VCaP (cell line): Measurements from ENCODE around the gene SPEF1.
A peak's percentile ranks its signal among the peaks of the same experiment; 100 is the strongest.

Experiments
- H3K27ac ChIP-seq: fragments of 450-650 bp; 2 replicates; pipeline ENCODE4 v1.5.1; 2017
- TF ChIP-seq, protein P1 (sequence below): fragments of 450-650 bp; conservative IDR thresholded peaks from 2 replicates; pipeline ENCODE4 v1.5.1; 2017; ENCODE audit warnings: mild to moderate bottlenecking, moderate library complexity

Gene SPEF1

DNA sequence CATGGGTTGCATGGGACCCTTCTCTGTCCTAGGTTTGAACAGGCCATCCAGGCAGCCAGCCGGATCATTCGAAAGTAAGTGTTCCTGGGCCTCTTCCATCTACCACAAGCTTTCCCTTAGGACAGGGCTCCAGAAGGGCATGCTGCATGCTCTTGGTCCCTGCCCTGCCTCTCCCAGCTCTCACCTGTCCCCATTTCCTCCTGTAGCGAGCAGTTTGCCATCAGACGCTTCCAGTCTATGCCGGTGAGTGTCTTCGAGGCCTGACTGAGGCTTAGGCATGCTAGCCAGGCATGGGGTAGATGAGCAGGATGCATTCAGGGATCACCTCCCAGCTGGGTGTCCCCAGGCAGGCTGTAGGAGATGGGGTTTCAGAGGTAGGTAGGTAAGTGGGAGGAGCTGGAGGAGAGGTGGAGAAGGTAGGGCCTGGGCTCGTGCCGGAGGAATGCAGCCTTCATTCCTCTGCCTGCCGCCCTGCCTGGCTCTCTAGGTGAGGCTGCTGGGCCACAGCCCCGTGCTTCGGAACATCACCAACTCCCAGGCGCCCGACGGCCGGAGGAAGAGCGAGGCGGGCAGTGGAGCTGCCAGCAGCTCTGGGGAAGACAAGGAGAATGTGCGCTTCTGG, 19.1 kb upstream of the SPEF1 start:
- TF ChIP-seq, protein P1, sequence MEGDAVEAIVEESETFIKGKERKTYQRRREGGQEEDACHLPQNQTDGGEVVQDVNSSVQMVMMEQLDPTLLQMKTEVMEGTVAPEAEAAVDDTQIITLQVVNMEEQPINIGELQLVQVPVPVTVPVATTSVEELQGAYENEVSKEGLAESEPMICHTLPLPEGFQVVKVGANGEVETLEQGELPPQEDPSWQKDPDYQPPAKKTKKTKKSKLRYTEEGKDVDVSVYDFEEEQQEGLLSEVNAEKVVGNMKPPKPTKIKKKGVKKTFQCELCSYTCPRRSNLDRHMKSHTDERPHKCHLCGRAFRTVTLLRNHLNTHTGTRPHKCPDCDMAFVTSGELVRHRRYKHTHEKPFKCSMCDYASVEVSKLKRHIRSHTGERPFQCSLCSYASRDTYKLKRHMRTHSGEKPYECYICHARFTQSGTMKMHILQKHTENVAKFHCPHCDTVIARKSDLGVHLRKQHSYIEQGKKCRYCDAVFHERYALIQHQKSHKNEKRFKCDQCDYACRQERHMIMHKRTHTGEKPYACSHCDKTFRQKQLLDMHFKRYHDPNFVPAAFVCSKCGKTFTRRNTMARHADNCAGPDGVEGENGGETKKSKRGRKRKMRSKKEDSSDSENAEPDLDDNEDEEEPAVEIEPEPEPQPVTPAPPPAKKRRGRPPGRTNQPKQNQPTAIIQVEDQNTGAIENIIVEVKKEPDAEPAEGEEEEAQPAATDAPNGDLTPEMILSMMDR = no peak
- no peak overlapping the region for H3K27ac ChIP-seq

DNA sequence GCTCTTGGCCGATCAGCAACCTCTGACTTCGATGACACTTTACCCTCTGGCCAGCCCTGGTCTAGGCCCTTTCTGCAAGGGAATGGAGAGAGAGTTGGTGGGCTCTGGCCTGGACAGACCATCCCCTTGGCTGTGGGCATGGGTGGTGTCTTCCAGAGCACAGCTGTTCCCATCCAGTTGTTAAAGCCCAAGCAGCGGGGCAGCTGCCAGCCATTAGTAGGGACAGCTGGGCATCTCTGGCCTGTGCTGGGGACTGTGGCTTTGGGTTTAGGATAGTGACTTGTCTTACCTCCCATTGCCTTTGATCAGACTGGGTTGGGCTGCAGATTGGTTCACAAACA, 17.6 kb upstream of the SPEF1 start:
- no peak overlapping the region for H3K27ac ChIP-seq
- TF ChIP-seq, protein P1 = no peak

DNA sequence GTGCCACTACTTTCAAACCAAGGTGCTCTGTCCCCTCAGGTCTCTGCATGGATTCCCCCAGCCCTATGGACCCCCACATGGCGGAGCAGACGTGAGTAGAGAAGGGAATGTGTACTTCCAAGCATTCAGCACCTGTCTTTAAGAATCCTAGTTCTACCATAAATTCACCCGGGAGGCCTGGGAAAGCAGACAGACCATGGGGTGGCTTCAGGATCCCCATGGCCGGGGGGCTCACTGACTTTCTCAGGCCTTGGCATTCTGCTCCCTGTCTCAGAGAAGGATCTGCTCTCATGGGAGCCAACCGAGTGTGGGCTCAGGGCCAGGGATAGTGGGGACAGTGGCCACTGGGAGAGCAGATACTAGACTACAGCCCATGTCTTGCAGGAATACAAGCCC, 17.1 kb upstream of the SPEF1 start:
- no peak overlapping the region for H3K27ac ChIP-seq
- TF ChIP-seq, protein P1 = no peak

DNA sequence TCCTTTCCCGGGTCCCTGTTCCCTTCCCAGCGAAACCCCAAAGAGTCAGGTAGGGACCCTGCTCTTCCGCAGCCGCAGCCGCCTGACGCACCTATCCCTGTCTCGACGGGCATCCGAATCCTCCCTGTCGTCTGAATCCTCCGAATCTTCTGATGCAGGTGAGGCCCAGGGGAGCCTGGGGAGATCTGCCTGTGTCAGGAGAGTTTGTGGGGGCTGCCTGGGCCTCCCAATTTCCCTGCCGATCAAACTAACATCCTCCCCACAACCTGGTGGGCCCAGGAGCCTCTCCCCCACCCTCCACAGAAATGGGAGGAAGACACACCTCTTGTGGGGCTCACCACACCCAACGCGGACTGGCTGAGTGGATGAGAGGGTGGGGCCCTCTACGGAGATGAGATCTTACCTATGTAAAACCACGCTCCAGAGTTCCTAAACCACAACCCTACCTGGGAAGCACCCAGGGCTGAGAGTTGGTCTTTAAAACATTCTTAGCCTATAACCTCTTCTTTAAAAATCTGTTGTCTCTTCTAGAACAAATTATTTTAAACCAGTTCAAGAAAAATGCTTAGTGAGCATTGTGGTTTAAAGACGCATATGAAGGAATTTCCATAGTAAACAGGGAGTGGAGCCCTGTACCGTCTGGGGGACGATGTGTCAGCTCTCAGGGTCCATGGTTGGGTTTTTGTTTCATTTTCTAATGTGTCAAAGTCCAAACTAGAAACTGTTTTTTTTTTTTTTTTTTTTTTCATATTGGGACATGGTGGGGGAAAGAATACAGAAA, 16.5 kb upstream of the SPEF1 start:
- peak overlapping the region; percentile 92; the same call in 1 of the 2 replicates for H3K27ac ChIP-seq
- TF ChIP-seq, protein P1 = no peak

DNA sequence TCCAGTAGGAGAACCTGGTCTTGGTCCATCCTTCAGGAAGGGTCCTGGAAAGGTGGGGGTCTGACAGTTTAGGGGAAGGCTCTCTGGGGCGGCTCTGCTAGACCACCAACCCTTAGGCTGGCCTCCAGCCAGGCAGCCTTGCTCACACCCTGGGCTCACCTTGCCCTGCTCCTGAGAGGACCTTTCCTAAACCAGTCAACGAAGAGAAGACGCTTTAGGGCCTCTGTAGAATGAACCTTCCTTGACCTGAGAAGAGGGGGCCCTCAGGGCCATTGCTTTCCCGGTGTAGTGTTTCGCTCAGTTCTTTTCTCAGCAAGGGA, 15.9 kb upstream of the SPEF1 start:
- TF ChIP-seq, protein P1 = no peak
- peak overlapping the region; percentile 92; the same call in 1 of the 2 replicates for H3K27ac ChIP-seq

DNA sequence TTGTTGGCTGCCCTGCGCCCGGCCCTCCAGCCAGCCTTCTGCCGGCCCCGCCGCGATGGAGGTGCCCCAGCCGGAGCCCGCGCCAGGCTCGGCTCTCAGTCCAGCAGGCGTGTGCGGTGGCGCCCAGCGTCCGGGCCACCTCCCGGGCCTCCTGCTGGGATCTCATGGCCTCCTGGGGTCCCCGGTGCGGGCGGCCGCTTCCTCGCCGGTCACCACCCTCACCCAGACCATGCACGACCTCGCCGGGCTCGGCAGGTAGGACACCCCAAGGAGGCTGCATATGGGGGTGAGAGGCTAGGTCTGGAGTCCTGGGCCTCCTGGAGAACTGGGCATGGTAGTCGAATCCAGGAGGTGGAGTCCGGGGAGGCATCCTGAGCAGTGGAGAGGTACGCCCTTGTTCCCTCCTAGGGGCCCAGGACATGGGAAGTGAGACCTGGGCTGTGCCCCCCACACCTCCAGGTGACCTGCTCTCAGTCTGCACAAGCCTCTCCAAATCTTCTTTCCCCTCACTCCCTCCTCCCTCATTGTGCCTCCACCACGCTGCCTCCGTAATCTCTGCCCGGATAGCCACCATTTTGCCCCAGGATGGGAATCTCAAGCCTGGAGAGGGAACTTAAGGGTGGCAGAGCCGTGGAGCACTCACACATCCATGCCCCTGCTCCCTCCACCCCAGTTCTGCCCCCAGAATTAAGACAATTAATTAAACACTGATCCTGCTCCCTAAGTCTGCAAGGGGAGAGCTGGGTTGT, 15.4 kb upstream of the SPEF1 start:
- H3K27ac ChIP-seq = peak overlapping the region; percentile 92
- TF ChIP-seq, protein P1 = no peak
